ENCODE data around the gene UBE3A. TPM values are rescaled to one million over a fixed set of nuclear protein-coding genes. Genes with fewer than 3 reads are reported as not detected.

Gene UBE3A
- total and polyA plus RNA-seq, 10 of the 15 experiments (the other 5 are each of a cell fraction or from before 2014, with no cell fraction given), result 29.4 to 82.9 (median 58.7) TPM

GRCh38 chr15:25438601-25439368 is at the start of gene UBE3A (continued):
- TF ChIP-seq SIX5 (IDR thresholded peaks at IDR 0.05; ENCODE audit: low read depth, low read length, severe bottlenecking), result no peak
- TF ChIP-seq BCLAF1 (IDR thresholded peaks at IDR 0.05), result no peak
- TF ChIP-seq ZNF217 (IDR thresholded peaks at IDR 0.05), result no peak
- peak; percentile 94 for TF ChIP-seq YY1 (IDR thresholded peaks at IDR 0.05; ENCODE audit: low read depth, low read length)
- TF ChIP-seq ELK1 (IDR thresholded peaks at IDR 0.05; ENCODE audit: low read depth, low read length), result no peak; the same call in 1 of the 2 replicates
- TF ChIP-seq CHD4 (IDR thresholded peaks at IDR 0.05), result no peak
- no peak for TF ChIP-seq NBN (IDR thresholded peaks at IDR 0.05)
- TF ChIP-seq HCFC1 (IDR thresholded peaks at IDR 0.05; ENCODE audit: low read length), result peak; percentile 13; the same call in 1 of the 2 replicates
- 0 out of 2 replicates have a peak, but pooled peaks have one; percentile 48 for TF ChIP-seq NR2F1 (conservative IDR thresholded peaks at IDR 0.05)
- TF ChIP-seq ZNF622 (IDR thresholded peaks at IDR 0.05), result no peak
- peak; percentile 89; the same call in 1 of the 2 replicates for TF ChIP-seq ASH2L (IDR thresholded peaks at IDR 0.05; ENCODE audit: borderline replicate concordance, low read depth)
- peak; percentile 60 for TF ChIP-seq MXI1 (IDR thresholded peaks at IDR 0.05; ENCODE audit: low read depth, low read length)
- no peak for TF ChIP-seq FOXM1 (IDR thresholded peaks at IDR 0.05; ENCODE audit: low read depth, low read length)
- no peak for TF ChIP-seq NR2C2 (IDR thresholded peaks at IDR 0.05; ENCODE audit: borderline replicate concordance, control insufficient read depth, insufficient read length, low read depth)
- no peak for TF ChIP-seq ZNF207 (IDR thresholded peaks at IDR 0.05; ENCODE audit: borderline replicate concordance)
- no peak for TF ChIP-seq CEBPZ (IDR thresholded peaks at IDR 0.05; ENCODE audit: low read depth, low read length)
- TF ChIP-seq ZNF687 (IDR thresholded peaks at IDR 0.05), result peak; percentile 41

All from GM12878 (cell line).